HepG2 (cell line): ENCODE results near the gene PDE1C. TPM values are rescaled to one million over a fixed set of nuclear protein-coding genes. Genes with fewer than 3 reads are reported as not detected.
A peak's percentile ranks its signal among the peaks of the same experiment; 100 is the strongest.

Experiments used
- ATAC-seq: fragments of 200-7000 bp; cut with Tn5 transposase; 3 replicates; pipeline ENCODE4 v1.9.1; 2020; ENCODE audit warnings: mild to moderate bottlenecking, moderate library complexity
- BruUV-seq: library from RNA; stranded (reverse); fragments of 400-500 nt; replicated peaks from 2 replicates; lab custom pipeline; 2021; lab: Mats Ljungman, UMichigan
- CTCF ChIA-PET: fragments of 300-600 bp; formaldehyde crosslinking; extraction: SDS; loops from one replicate; lab custom pipeline; 2021; ENCODE audit warnings: low total read pairs, inconsistent platforms, low intra/inter-chr PET ratio; lab: Yijun Ruan, JAX
- POLR2A ChIA-PET: fragments of 350-600 bp; sonication (Branson Sonifier 250); formaldehyde crosslinking; loops from one replicate; lab custom pipeline; 2020; ENCODE audit warnings: antibody characterized with exemption, inconsistent platforms; lab: Yijun Ruan, JAX
- DNase-seq: peaks from one replicate; pipeline ENCODE4 v3.0.0-alpha.2; 2015; ENCODE audit warnings: low spot score
- FAIRE-seq: peaks from 3 replicates; lab custom pipeline; 2011; peaks lifted over from hg19 to GRCh38; lab: Jason Lieb, UNC
- H2AFZ ChIP-seq: one replicate; pipeline ENCODE4 v1.6.1; 2011; ENCODE audit warnings: low read length, inconsistent platforms
- H3K27ac ChIP-seq: fragments of 300-600 bp; 3 replicates; pipeline ENCODE4 v1.8.0; 2011; ENCODE audit warnings: mixed run types, mild to moderate bottlenecking, mixed read lengths, low read length, inconsistent platforms; ENCODE audit not compliant: insufficient read depth; ENCODE audit errors: extremely low read length
- H3K27me3 ChIP-seq, 2 experiments: fragments of 200-600 bp in 1 of 2; 2 replicates in 1 of 2; 3 replicates in 1 of 2; pipeline versions ENCODE4 v1.6.0 to v1.8.0; 2011; ENCODE audit warnings: low read length in 2 of 2, mild to moderate bottlenecking in 2 of 2, moderate library complexity in 2 of 2, inconsistent platforms in 1 of 2; ENCODE audit not compliant: insufficient read depth in 2 of 2, control insufficient read depth in 1 of 2
- H3K36me3 ChIP-seq, 2 experiments: fragments of 200-600 bp in 1 of 2; replicated peaks in 1 of 2; 2 replicates in 1 of 2; 3 replicates in 1 of 2; pipeline versions ENCODE4 v1.5.1 to v1.8.0; 2011; ENCODE audit warnings: low read length in 2 of 2, inconsistent platforms in 1 of 2; ENCODE audit not compliant: insufficient read depth in 2 of 2, control insufficient read depth in 1 of 2
- H3K4me1 ChIP-seq: 2 replicates; pipeline ENCODE4 v1.5.1; 2012; ENCODE audit warnings: low read length, inconsistent platforms; ENCODE audit not compliant: insufficient read depth
- H3K4me2 ChIP-seq: 2 replicates; pipeline ENCODE4 v1.6.0; 2011; ENCODE audit warnings: low read depth, low read length, inconsistent platforms
- H3K4me3 ChIP-seq, 3 experiments: fragments of 200-600 bp in 1 of 3; sonication (generic), shearing (Covaris generic) in 1 of 3; replicated peaks in 1 of 3; 2 replicates each; pipeline ENCODE4 v1.5.1; 2011 to 2016; ENCODE audit warnings: low read length in 3 of 3, inconsistent platforms in 2 of 3, low read depth in 2 of 3, mild to moderate bottlenecking in 2 of 3, control low read depth in 1 of 3, mixed read lengths in 1 of 3; ENCODE audit not compliant: insufficient read depth in 1 of 3
- H3K79me2 ChIP-seq: one replicate; pipeline ENCODE4 v1.6.1; 2011; ENCODE audit warnings: low read length, inconsistent platforms; ENCODE audit not compliant: insufficient read depth
- H3K9ac ChIP-seq: 2 replicates; pipeline ENCODE4 v1.6.0; 2011; ENCODE audit warnings: mild to moderate bottlenecking, low read depth, low read length, inconsistent platforms; ENCODE audit not compliant: insufficient read depth
- H3K9me3 ChIP-seq: 2 replicates; pipeline ENCODE4 v1.5.1; 2012; ENCODE audit warnings: mild to moderate bottlenecking, low read length
- H4K20me1 ChIP-seq: 2 replicates; pipeline ENCODE4 v1.6.0; 2011; ENCODE audit warnings: inconsistent platforms, mild to moderate bottlenecking, low read length, moderate library complexity; ENCODE audit not compliant: insufficient read depth
- AGO2 ChIP-seq: fragments of 200-400 bp; formaldehyde crosslinking; optimal IDR thresholded peaks from 2 replicates; pipeline ENCODE3; 2017; ENCODE audit warnings: mild to moderate bottlenecking, low read depth, low read length, moderate library complexity
- CEBPB ChIP-seq: IDR thresholded peaks from 2 replicates; pipeline ENCODE4 v1.6.1; 2011; ENCODE audit warnings: low read depth, low read length, improper control_type of control experiment, borderline replicate concordance
- ERF ChIP-seq: IDR thresholded peaks from 2 replicates; pipeline ENCODE4 v1.6.1; 2018; ENCODE audit warnings: missing biosample characterization, missing genetic modification reagents
- KDM4B ChIP-seq: sonication (generic); formaldehyde crosslinking; IDR thresholded peaks from 2 replicates; pipeline ENCODE4 v1.4.0; 2020; ENCODE audit warnings: missing genetic modification reagents
- MTF1 ChIP-seq: sonication (generic); formaldehyde crosslinking; IDR thresholded peaks from 2 replicates; pipeline ENCODE4 v1.5.0; 2020; ENCODE audit warnings: missing genetic modification reagents
- SOX13 ChIP-seq, 3 experiments: fragments of 450-650 bp in 1 of 3; sonication (generic) in 1 of 3; formaldehyde crosslinking in 1 of 3; IDR thresholded peaks in 2 of 3; conservative IDR thresholded peaks in 1 of 3; 2 replicates each; pipeline versions ENCODE4 v1.5.0 to v1.6.1; 2016 to 2020; ENCODE audit warnings: antibody characterized with exemption in 1 of 3, mild to moderate bottlenecking in 1 of 3, missing compliant biosample characterization in 1 of 3, missing genetic modification reagents in 1 of 3, moderate library complexity in 1 of 3
- ZFP36 ChIP-seq: fragments of 150-350 bp; IDR thresholded peaks from 2 replicates; pipeline ENCODE4 v1.6.1; 2018; ENCODE audit warnings: borderline replicate concordance, low read length, low read depth; ENCODE audit not compliant: partially characterized antibody
- WGBS: methylation state at CpG from one replicate; pipeline ENCODE4 v1.1.6; 2017; ENCODE audit warnings: low lambda C conversion rate; 5-methylcytosine and 5-hydroxymethylcytosine counted together
- in situ Hi-C: cut with HindIII; loops from 2 replicates; pipeline ENCODE4 v1.10.0; 2017; ENCODE audit warnings: low pct_unique_long_range_greater_than_20kb; ENCODE audit not compliant: extremely low pct_ligation_motif_present
- intact Hi-C: fragments of 100-400 bp; cut with micrococcal nuclease; formaldehyde crosslinking; loops from one replicate; pipeline ENCODE4 v1.10.0; 2022; ENCODE audit not compliant: unreplicated experiment
- polyA plus RNA-seq, 8 experiments: library from polyadenylated mRNA; depleted of rRNA in 3 of 8; stranded (reverse) in 7 of 8; unstranded in 1 of 8; fragments of >200 nt; fragmentation: Illumina TruSeq in 4 of 8; extraction: Trizol in 4 of 8; gene quantifications; 2 replicates each; pipeline versions ENCODE4 v1.2.1 to v1.2.3, GENCODE V29; 2011 to 2016; ENCODE audit warnings: low read depth in 4 of 8, missing spikeins in 1 of 8, mixed read lengths in 1 of 8; ENCODE audit not compliant: insufficient read depth in 1 of 8
- total RNA-seq, 5 experiments: library from RNA; depleted of rRNA; stranded (reverse); fragments of >200 nt; fragmentation: Illumina TruSeq; extraction: Trizol; gene quantifications; 2 replicates each; pipeline ENCODE4 v1.2.3, GENCODE V29; 2016; ENCODE audit warnings: low read depth in 1 of 5
- TF ChIP-seq, protein P1 (sequence below): sonication (generic); formaldehyde crosslinking; IDR thresholded peaks from 2 replicates; pipeline ENCODE4 v1.8.1; 2023; ENCODE audit warnings: mild to moderate bottlenecking, moderate library complexity, missing genetic modification reagents
- TF ChIP-seq, protein P2 (sequence below): IDR thresholded peaks from 2 replicates; pipeline ENCODE4 v1.6.1; 2016; ENCODE audit warnings: missing compliant biosample characterization, missing genetic modification reagents, borderline replicate concordance
- TF ChIP-seq, protein P3 (sequence below): sonication (generic); formaldehyde crosslinking; IDR thresholded peaks from 2 replicates; pipeline ENCODE4 v1.4.0; 2020; ENCODE audit warnings: missing genetic modification reagents

PDE1C gene
- total and polyA plus RNA-seq, 2 of the 13 experiments (the other 11 are each of a cell fraction or from before 2014, with no cell fraction given) = not detected

DNA sequence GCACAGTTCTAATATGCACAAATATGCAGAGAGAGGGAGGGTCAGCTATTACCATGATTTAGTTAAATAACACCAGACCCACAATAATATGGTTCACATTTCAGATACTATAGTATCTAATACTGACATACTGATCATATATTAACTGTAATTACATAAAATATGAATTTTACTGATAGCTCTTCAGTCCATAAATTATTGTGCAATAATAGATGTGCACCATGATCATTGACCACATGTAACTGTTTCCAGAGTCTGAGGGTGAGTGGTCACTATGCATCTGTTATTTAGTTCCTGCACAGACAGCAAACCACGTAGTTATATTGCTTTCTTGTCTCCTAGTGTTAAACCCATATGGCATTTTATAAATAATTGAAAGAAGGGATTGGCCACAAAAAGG lies 353.9 kb downstream of the PDE1C start:
- in situ Hi-C loops (no loop called here), intact Hi-C loops (no loop called here)
- Histone ChIP-seq H3K9ac (no peak overlapping the region), H4K20me1 (no peaks in the 10 kb centered on the region), H3K79me2 (no peaks in the 10 kb centered on the region), H2AFZ (no peak overlapping the region), H3K9me3 (no peaks in the 10 kb centered on the region), H3K27me3 (no peaks in the 10 kb centered on the region), H3K4me2 (no peak overlapping the region), H3K36me3 (no peaks in the 10 kb centered on the region), H3K27ac (no peak overlapping the region), H3K4me1 (no peaks in the 10 kb centered on the region), H3K4me3 (no peak overlapping the region)
- POLR2A ChIA-PET = no interaction called here
- DNase-seq (no peak), FAIRE-seq (no peak), ATAC-seq (no peak)
- WGBS = 0% methylated on average over 1 of the region's 1 CpG
- TF ChIP-seq CEBPB = peak; percentile 69
- TF ChIP-seq, protein P1, sequence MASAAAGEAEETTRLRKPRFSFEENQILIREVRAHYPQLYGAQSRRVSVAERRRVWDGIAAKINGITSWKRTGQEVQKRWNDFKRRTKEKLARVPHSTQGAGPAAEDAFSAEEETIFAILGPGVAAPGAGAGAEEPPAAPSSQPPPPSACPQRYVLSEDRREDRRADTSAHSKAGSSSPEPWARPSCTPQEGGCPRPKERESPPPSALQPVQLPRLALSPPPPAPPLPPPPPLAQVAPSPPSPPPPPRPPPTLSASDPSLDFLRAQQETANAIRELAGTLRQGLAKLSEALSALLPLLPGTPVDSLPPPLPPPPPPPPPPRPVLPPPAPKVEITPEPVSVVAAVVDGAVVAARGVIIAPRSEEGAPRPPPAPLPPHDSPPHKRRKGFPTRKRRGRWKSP (CRISPR knock-in tag) = no peak
- no peak for TF ChIP-seq KDM4B (CRISPR knock-in tag)
- TF ChIP-seq, protein P2, sequence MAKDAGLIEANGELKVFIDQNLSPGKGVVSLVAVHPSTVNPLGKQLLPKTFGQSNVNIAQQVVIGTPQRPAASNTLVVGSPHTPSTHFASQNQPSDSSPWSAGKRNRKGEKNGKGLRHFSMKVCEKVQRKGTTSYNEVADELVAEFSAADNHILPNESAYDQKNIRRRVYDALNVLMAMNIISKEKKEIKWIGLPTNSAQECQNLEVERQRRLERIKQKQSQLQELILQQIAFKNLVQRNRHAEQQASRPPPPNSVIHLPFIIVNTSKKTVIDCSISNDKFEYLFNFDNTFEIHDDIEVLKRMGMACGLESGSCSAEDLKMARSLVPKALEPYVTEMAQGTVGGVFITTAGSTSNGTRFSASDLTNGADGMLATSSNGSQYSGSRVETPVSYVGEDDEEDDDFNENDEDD (CRISPR knock-in tag) = no peak
- TF ChIP-seq ZFP36 = no peak
- CTCF ChIA-PET = no interaction called here
- BruUV-seq = no TSS peak

DNA sequence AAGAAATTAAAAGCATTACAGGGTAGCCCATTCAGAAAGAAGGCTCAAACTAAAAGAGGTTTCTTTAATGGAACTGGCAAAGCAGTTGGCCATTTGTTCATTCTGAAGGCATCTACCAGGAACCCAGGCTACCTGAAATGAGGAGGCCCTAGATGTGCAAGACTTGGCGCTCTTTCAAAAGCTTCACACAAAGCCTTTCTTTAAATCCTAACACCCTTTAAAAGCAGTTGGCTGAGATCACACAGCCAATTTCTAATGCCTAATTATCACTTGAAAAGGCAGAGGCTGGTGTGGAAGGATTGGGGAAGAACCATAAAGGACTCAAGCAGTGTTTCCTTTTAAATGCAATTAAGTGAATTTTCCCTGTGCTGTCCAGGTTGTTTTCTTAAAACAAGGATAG lies 360.0 kb downstream of the PDE1C start:
- no TSS peak for BruUV-seq
- in situ Hi-C loops (no loop called here), intact Hi-C loops (no loop called here)
- DNase-seq (no peak), ATAC-seq (no peak), FAIRE-seq (no peak)
- no peak overlapping the region for H3K27ac ChIP-seq
- no peaks in the 10 kb centered on the region for H3K9me3 ChIP-seq
- H3K36me3 ChIP-seq = no peaks in the 10 kb centered on the region
- WGBS = 25% methylated on average over 1 of the region's 1 CpG
- no peak overlapping the region for H3K4me3 ChIP-seq
- H3K9ac ChIP-seq = no peak overlapping the region
- H3K4me2 ChIP-seq = no peak overlapping the region
- H4K20me1 ChIP-seq = no peaks in the 10 kb centered on the region
- no peaks in the 10 kb centered on the region for H3K79me2 ChIP-seq
- ChIA-PET CTCF (no interaction called here), POLR2A (no interaction called here)
- peaks cover 0 to 6% of the 10 kb centered on the region in 2 experiments; a peak in 3 of 5 replicates for H3K27me3 ChIP-seq
- no peak overlapping the region for H2AFZ ChIP-seq
- no peak for TF ChIP-seq AGO2
- no peak for TF ChIP-seq ERF (CRISPR knock-in tag)
- no peak for TF ChIP-seq MTF1
- TF ChIP-seq, protein P3, sequence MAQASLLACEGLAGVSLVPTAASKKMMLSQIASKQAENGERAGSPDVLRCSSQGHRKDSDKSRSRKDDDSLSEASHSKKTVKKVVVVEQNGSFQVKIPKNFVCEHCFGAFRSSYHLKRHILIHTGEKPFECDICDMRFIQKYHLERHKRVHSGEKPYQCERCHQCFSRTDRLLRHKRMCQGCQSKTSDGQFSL (CRISPR knock-in tag) = no peak
- TF ChIP-seq SOX13 (IDR thresholded peaks at IDR 0.05) = no peak
- TF ChIP-seq SOX13 (CRISPR knock-in tag; conservative IDR thresholded peaks at IDR 0.05 in 1 of 2, IDR thresholded peaks at IDR 0.05 in 1 of 2) = no peak
- TF ChIP-seq, all 625 proteins: peak for 0
- H3K4me1 ChIP-seq = no peaks in the 10 kb centered on the region
